ENCODE measurements around the gene LIPT2.

LIPT2 gene

DNA sequence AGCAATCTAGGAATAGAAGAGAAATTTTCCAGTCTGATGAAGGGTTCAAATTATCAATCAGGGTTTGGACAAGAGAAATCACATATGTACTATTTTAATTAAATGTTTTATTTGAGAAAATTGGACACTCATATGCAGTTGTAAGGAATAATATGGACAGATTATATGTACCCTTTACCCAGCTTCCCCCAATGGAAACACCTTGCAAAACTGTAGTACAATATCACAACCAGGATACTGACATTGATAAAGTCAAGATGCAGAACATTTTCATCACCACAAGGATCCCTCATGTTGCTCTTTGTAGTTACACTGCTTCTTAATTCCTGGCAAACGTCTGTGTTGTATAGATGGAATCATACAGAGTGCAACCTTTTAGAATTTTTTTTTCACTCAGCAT is 1.4 kb upstream of the LIPT2 start:
- no peak for DNase-seq

DNA sequence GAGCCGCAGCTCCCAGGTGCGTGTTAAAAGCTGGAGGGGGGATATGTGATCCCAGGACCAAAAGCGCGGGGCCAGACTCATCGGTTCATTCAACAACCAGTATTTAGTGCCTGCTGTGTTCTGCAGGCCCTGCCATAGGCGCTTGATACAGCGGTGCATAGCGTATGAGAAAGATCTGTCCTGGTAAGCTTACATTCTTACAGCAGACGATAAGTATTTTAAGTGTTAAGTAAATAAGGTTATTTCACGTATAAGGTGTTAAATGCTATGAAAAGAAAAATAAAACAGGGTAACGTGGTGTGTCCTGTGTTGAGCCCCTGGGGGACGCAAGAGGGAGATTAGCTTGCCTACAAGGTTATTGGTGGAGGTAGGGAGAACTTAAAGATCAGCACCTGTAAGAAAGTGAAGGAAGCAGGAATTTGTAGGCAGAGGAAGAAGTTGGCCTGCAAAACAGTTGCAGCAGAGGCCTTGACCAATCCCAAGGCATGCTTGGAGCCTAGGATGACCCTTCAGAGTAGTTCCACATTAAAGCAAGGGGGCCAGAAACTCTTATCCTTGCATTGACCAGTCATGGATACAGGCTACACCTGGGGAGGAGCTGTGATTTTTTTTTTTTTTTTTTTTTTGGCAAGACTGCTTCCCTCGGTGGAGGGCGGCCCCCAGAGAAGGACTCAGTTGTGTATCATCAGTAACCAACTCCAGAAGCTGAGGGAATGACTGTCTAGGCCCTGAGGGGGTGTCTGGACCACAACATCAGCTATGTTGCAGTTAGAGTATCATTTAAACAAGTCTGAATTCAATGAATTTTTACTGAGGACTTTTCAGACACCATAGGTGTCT is 487 bp upstream of the LIPT2 start:
- DNase-seq = no peak

DNA sequence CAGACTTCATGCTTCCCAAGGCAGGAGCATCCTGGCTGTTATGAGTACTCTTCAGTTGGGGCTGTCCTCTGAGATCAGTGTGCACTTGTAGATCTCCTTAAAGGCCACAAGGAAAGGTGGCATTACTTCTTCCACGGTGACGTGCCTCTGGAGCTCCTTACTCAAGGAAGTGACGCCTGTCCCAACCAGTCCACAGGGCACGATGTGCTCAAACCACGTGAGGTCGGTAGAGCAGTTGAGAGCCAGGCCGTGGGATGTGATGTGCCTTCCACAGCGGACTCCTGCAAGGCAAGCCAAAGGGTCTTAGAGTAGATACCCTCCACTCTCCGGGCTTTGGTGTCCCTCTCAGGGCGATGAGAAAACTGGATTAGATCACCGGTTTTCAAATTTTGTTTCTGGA is 1.4 kb downstream of the LIPT2 start:
- DNase-seq = no peak

DNA sequence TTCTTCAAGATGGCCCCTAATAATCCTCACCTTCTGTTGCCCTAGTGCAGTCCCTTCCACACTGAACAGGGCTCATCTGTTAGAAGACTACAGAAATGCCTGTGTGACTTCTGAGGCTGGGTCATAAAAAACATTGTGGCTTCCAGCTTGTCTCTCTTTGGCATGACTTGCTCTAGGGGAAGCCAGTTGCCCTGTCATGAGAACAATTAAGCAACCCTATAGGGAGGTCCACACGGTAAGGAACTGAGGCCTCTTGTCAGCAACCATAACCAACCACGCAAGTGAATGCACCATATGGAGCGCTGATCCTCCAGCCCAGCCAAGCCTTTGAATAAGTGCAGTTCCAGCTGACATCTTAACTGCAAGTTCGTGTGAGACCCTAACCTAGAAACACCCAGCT is 2.6 kb downstream of the LIPT2 start:
- no peak for DNase-seq

- DNase-seq = no peak
Observed at GRCh38 chr11:74487875-74488274, 5.6 kb downstream of the LIPT2 start.

DNA sequence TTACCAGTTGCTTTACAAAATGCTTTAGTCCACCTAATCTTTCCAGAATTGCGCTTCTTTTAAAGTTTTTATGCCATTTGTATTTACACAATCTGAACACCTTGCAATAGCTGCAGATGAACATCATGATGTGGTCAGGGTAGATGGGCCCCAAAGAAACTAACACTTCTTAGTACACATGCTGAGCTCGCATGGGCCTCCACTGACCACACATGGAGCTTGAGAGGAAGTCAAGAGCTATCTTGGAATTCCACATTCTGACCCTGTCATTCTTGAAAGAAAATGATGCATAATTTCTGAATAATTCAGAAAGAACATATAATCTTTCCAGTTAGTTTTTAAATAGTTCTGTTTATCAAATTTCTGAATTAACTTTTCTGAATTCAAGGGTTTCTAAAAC is 7.7 kb downstream of the LIPT2 start:
- DNase-seq = no peak

- no peak for DNase-seq
Observed at GRCh38 chr11:74480688-74481417, 12.7 kb downstream of the LIPT2 start.

- no peak for DNase-seq
Observed at GRCh38 chr11:74479732-74480123, 13.8 kb downstream of the LIPT2 start.

DNA sequence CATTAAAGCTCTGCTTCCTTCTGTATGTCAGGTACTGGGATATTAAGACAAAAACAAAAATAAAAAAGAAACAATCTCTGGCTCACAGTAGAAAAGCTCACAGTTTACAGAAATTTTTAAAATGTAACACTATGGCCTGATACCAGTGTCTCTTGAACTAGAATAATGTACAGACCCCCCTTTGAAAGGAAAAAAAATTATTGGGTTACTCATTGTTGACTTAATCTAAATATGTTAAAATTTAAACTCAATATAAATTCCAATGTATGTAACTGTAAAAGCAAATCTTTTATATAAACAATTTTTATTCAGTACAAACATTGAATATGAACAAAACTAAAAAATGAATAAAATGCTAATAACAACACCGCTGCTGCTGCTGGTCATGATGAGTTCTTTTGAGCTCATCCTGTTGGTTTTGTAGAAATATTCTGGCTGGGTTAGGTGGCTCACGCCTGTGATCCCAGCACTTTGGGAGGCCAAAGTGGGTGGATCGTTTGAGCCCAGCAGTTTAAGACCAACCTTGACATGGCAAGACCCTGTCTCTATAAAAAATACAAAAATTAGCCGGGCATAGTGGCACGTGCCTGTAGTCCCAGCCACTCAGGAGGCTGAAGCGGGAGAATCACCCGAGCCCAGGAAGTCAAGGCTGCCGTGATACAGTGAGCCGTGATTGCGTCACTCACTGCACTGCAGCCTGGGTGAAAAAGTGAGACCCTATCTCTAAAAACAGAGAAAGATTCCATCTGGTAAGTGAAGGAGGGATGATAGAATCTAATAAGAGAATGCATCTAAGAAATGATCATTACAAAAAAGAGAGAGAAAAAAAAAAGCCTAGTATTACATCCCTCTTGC is 14.4 kb downstream of the LIPT2 start:
- no peak for DNase-seq

DNA sequence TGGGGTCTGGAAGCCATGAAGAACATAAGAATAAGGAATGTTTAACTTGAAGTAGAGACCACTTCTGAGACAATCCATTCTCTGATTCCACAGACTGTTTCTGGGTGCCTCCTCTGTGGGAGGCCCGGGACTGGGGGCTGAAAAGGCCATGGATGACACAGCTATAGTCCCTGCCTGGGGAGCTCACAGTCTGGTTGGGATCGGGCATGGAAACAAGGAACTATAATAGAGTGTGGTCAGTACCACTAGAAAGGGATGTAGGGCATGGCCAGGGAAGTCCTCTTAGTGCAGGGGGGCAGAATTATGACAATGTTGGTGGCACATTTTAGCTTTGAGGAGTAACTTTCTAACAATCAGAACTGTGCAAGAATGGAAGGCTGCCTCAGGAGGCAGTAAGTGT is 17.0 kb downstream of the LIPT2 start:
- DNase-seq = no peak

DNA sequence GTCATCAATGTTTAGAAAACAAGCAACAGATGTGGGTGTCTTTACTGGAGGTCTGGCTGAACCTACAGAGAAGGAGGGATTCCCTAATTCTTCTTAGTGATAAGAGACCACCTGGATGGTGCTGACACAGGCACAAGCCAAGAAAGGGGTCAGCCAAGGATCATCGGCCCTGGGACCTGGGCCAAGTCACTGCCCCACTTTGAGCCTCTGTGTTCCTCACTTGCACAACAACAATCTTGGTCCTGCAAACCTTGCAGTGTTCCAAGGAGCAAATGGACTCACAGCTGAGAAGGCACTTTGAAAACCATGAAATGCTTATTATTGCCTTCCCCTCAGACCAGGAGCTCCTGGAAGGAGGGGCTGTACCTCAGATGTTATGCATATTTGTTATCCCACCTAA is 19.2 kb downstream of the LIPT2 start:
- DNase-seq = no peak

GRCh38 chr11:74473382-74474173 is 19.9 kb downstream of the LIPT2 start:
- no peak for DNase-seq

DNA sequence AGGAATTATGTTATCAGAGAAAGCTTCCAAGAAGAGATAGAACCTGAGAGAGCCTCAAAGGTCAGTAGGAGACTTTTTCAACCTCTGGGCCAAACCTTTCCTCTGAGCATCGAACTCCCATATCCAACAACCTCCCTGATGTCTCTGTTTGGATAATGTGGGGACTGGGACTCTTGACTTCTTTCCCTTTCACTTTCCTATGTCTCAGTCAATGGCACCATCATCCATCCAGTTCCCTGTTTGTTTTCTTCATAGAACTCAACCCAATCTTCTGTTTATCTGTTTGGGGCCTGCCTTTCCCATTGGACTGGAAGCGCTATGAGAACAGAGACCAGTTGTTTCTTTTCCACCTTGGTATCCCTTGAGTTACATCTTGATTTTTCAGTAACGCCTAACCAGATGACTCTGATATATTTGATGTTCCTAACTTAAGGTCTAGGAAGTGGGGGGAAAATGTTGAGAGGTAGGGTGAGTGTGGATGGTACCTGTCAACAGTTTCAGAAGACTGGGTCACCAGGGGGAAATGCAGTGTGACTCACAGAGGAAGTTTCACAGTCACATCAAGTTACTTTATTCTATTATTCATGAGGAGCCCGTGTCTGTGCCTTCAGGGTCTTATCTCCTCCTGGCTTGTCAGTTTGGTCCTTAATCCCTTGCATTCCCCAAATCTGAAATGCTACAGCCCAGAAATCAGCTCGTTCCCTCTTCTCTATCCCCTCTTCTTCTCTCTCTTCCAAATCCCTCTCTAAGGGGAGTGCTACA is 21.7 kb downstream of the LIPT2 start:
- no peak for DNase-seq

DNA sequence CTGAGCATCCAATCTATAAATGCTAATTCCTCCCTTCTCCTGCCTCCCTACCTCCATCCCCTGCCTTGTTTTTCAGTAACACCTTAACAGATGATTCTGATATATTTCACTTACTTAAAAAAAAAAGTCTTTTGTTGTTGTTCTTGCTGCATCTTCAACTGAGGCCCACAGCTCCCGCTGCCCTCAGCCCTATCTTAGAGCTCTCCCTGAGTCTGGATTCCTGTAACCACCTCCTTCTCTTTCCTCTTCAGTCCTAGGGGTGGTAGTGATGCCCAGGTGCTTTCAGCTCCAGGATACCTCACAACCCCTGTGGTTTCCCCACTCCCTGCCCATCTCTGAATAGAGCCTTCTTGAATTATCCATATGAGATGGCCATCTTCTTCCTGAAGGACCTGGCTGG is 22.5 kb downstream of the LIPT2 start:
- no peak for DNase-seq

DNA sequence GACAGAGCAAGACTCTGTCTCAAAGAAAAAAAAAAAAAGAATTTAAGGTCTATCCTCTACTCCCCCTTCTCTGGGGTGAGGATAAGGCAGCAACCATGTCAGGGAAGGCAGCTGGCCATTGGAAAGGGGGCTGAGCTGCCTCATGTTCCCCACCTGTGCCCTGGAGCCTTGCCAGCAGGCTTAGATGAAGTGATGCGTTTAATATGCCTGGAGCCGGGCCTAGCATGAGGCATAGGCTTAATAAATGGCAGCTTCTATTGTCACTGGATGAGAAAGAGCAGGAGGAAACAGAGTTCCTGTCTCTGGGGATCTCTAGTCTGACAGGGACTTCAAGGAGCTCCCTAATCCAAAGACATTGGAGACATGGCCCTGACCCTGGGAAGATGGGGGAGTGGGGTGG is 23.0 kb downstream of the LIPT2 start:
- DNase-seq = no peak

DNA sequence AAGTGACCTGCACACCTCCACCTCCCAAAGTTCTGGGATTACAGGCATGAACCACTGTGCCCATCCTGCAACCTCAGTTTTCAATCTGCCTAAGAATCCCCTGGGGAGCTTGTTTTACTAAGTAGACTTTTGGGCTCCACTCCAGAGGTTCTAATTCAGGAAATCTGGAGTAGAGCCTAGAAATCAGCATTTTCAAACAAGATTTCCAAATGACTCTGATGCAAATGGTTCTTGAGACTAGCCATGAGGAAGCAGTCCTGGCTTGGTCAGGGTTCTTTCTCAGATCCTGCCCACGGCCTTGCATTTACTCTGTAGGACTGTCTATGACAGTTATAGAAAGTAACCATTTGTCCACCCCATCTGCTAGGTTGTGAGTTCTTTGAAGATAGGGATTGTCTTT is 24.6 kb downstream of the LIPT2 start:
- DNase-seq = no peak

DNA sequence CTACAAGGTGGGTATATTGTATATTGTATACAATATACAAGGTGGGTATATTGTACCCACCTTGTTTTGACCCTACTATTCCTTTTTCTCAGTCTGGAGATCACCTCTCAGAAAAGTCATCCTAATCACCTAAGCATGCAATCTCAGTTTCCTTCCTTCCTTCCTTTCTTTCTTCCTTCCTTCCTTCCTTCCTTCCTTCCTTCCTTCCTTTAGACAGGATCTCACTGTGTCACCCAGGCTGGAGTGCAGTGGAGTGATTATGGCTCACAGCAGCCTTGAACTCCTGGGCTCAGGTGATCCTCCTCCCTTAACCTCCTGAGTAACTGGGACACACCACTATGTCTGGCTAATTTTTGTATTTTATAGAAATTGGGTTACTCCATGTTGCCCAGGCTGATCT is 25.0 kb downstream of the LIPT2 start:
- DNase-seq = no peak

GRCh38 chr11:74468058-74468457 is 25.5 kb downstream of the LIPT2 start:
- DNase-seq = no peak

DNA sequence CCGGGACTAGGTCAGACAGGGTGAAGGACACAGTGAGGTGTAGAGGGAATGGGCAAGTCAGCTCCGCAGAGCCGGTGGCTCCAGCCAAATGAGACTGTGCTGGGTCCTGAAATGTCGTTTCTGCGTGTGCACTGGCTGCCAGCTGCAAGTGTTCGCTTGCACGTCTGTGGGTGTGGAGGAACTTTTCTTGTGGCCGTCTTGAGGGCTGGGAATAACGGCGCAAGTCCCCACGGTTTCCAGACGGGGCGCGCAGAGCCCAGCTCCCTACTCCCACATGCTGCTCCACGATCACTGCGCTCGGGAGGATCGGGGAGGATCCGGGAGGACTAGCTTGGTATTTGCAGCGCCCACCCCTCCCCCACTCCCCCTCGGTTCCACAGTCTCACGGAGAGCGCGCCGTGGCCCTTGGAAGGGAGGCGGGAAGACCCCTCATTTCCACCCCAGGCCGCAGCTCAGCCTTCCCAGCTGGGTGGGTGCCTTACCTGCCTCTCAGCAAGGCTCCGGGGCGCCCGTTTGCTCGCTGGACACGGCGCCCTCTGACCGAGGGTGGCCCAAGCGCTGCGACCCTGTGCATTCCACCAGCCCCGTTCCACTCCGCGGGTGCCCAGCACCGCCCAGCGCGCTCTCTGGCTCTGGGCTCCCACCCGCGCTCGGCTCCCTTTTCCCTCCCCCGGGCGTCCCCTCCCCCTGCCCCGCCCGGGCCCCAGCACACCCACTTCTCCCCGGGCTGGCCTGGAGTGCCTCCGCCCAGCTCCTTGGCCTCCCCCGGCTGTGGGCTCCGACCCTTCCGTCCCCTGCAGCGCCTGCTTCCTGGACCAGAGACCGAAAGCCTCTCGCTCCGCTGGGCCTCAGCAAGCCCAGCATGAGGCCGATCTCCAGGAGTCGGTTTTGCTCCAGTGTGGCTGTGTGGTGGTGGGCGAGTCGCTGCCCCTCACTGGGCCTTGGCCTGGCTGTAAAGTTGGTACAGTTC is 26.3 kb downstream of the LIPT2 start, which contains the start of gene KCNE3:
Gene KCNE3, minus strand, starts transcription at position 634 of the 970 bp plus-strand sequence. CDS start 9,986 bp downstream, outside the sequence.
- DNase-seq = no peak

- no peak for DNase-seq
Observed at GRCh38 chr11:74465291-74465708, 28.2 kb downstream of the LIPT2 start.

DNA sequence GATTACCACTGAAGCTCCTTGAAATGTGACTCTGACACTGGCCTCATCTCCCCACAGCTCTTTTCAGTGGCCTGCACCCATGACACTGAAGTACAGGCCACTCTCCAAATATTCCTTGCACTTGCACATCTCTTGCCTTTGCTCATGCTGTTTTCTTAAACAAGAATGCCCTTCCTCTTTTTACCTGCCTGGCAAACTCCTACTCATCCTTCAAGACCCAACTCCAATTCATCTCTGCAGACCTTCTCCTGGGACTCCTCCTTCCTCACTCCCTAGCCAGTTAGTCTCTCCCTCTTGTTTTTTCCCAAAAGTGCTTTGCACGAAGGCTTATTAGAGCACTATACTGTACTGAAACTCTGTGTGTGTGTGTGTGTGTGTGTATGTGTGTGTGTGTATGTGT is 28.8 kb downstream of the LIPT2 start:
- no peak for DNase-seq

Measured in NK-92 treated with Interleukin-12 subunit alpha and Interleukin-12 subunit beta, amount 100 ng/mL, for 24 hours (cell line).